C1 segment of cervical spinal cord (tissue), 14 donors: Measurements from ENCODE around the gene SLC4A2.

Experiments
- DNase-seq, 14 donors: peaks; one replicate each; lab custom pipeline; 2025; lab: John Stamatoyannopoulos, UW

SLC4A2 gene

GRCh38 chr7:151062111-151062398, 2.7 kb downstream of the SLC4A2 start:
- DNase-seq: no peak

DNA sequence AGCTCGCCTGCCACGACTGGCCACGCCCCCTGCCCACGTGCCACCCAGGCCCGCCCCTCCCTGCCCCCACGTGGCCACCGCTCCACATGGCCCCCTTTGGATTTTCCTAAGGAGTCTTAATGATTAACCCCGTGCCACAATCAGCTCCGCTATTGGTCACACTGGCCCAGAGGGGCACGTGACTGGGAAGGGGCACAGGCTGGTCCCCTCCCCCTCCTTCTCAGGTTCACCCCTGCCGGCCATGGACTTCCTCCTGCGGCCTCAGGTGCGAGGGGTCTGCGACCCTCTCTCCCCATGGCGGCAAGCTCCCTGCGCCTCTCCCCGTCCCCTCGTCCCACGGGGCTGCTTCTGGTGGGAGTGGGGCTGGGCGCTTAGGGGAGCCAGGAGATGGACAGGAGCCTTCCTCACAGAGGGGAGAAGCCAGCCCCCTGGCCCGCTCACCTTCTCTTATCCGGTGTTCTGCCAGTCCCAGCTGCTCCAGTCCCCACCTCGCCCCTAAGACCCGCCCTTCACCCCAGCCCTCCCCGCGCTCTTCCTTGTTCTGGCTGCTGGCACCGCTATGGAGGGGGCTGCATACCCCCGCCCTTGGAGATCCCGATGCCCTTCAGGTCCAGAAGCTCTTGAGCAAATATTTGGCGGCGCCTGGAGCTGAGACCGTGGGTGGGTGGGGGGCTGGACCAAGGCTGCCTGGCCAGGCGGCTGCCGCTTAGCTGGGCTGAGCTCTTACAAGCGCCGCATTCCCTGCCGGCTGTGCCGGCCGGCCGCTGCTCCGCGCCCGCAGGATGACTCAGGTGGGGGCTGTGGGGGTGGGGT, 3.2 kb downstream of the SLC4A2 start:
- no peak for DNase-seq

GRCh38 chr7:151063212-151063561, 3.8 kb downstream of the SLC4A2 start:
- no peak for DNase-seq

DNA sequence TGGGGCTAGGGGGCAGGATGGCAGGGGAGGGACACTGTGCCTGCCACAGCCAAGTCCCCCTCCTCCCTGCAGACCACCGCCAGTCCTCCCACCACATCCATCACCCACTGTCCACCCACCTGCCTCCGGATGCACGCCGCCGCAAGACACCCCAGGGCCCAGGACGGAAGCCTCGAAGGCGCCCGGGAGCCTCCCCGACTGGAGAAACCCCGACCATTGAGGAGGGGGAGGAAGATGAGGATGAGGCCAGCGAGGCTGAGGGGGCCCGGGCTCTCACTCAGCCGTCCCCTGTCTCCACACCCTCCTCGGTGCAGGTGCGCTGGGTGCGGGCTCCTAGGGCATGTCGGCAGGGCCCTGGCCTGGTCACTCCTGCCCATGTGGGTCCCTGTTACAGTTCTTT, 5.1 kb downstream of the SLC4A2 start:
- DNase-seq: no peak

GRCh38 chr7:151064993-151065392, 5.6 kb downstream of the SLC4A2 start:
- DNase-seq: no peak

- DNase-seq: no peak
Measured at GRCh38 chr7:151065516-151065915, 6.1 kb downstream of the SLC4A2 start.

- no peak for DNase-seq
Measured at GRCh38 chr7:151066273-151066974, 7.0 kb downstream of the SLC4A2 start.

DNA sequence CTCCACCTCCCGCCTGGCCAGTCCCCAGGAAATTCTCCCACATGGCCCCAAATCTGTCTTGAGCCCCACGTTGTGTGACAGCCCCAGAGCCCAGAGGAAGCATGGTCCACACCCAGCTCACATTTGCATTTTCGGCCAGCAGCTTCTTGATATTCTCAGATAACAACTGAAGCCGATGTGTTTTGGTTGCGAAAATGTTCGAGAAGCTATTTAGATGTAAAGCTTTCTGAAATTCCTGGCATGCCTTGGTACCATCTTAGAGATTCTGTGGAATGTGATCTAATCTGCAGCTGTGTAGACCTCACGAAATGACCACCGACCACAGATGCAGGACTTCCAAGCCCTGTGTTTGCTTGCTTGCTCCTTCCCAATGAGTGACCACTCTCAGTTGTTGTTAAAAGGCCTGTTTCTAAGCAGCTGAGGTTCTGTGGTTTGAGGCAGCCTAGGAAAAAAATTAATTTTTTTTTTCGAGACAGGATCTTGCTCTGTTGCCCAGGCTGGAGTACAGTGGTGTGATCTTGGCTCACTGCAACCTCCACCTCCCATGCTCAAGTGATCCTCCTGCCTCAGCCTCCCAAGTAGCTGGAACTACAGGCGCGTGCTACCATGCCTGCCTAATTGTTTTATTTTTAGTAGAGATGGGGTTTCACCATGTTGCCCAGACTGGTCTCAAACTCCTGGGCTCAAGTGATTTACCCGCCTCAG, 8.8 kb downstream of the SLC4A2 start:
- DNase-seq: no peak

DNA sequence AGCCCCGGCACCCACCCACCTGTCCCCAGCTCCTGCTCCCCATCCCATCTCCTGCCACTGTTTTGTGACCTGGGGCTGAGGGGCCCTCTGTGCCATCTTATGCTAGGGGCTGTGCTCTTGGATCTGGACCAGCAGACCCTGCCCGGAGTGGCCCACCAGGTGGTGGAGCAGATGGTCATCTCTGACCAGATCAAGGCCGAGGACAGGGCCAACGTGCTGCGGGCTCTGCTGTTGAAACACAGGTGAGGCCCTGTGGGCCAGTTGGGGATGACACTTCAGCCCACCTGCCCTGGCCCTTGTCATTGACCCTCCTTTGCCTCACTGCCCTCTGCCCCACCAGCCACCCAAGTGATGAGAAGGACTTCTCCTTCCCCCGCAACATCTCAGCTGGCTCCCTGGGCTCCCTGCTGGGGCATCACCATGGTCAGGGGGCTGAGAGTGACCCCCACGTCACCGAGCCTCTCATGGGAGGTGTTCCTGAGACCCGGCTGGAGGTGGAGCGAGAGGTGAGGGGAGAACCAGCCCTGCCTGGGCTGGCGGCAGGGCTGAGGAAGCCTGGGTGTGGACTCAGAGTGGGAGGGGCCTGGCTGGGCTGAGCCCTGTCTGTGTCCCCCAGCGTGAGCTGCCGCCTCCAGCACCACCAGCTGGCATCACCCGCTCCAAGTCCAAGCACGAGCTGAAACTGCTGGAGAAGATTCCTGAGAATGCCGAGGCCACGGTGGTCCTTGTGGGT, 10.6 kb downstream of the SLC4A2 start:
- DNase-seq: no peak

- no peak for DNase-seq
Measured at GRCh38 chr7:151070574-151070960, 11.2 kb downstream of the SLC4A2 start.

- DNase-seq: no peak
Measured at GRCh38 chr7:151071032-151071866, 11.9 kb downstream of the SLC4A2 start.

- DNase-seq: no peak
Measured at GRCh38 chr7:151073990-151074389, 14.6 kb downstream of the SLC4A2 start.

DNA sequence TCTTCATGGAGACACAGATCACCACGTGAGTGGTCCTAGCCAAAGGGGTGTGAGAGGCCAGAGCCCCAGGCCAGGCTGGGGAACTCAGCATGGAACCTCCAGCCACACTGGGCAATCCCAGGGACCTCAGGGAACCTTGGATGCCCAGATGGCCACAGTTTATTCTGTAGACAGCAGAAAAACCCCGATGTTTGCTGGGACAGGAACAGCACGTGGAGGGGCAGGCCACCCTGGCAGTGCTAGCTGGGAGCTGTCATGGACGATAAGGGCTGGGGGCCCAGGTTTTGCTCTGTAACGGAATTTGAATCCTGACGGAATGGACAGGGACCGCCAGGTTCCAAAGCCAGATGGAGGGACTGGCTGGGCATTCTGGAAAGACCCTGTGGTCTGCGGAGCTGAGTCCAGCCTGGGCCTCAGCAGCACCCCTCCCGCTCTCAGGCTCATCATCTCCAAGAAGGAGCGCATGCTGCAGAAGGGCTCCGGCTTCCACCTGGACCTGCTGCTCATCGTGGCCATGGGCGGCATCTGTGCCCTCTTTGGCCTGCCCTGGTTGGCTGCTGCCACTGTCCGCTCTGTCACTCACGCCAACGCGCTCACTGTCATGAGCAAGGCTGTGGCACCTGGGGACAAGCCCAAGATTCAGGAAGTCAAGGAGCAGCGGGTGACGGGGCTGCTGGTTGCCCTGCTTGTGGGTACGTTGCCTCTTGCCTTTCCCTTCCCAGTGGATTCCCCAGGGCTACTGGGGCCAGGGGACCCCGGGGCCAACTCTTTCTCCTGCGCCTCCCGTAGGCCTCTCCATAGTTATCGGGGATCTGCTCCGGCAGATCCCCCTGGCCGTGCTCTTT, 15.7 kb downstream of the SLC4A2 start:
- no peak for DNase-seq

GRCh38 chr7:151075662-151075971, 16.2 kb downstream of the SLC4A2 start:
- DNase-seq: no peak

DNA sequence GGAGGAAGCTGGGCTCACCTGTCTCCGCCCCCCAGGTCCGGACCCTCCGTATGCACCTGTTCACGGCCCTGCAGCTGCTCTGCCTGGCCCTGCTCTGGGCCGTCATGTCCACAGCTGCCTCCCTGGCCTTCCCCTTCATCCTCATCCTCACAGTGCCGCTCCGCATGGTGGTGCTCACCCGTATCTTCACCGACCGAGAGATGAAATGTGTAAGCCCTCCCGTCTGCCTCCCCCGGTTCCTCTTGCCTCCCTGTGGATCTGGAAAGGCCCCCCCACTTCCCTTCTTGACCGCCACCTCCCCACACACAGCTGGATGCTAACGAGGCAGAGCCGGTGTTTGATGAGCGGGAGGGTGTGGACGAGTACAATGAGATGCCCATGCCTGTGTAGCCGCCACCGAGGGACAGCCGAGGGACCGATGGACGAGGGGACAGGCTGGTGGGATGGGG, 16.6 kb downstream of the SLC4A2 start:
- DNase-seq: no peak

GRCh38 chr7:151076863-151077704, 17.7 kb downstream of the SLC4A2 start:
- DNase-seq: no peak

- DNase-seq: no peak
Measured at GRCh38 chr7:151077705-151078232, 18.4 kb downstream of the SLC4A2 start.

DNA sequence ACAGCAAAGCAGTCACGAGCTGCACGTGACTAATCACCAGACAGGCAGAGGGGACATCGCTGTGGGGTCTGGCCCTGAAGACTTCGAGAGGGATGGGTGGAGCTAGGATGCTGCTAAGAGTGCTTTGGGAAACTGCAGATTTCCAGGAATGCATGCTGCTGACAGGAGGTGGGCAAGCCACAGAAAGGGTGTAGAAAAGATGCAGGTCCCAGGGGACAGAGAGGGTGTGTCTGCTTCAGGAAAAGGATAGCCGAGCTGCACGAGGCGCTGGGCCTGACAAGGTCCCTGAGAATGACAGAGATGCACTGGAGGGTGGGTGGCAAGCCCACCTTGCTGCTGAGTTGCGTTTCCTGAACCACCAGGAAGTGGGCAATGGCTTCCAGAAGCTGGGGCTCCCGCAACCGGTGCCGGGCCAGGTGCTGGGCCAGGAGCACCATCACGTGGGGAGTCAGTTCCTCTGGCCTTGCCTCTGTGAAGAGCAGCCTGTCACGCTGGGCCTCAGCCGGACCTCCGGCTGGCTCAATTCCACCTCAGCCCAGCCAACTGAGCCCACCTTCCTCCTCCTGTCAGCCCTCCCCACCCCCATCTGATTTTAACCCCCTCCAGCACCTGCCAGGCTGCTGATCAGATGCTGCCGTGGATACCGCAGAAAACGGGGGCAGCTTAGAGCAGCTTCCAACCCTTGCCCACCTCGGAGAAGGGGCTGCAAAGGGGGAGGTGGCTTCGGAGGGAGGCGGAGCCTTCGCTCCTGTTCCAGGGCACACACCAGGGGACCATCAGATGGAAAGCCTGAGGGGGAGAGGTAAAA, 19.0 kb downstream of the SLC4A2 start:
- no peak for DNase-seq
